Measurements from ENCODE around the gene PPP2R2B. TPM values are rescaled to one million over a fixed set of nuclear protein-coding genes. Genes with fewer than 3 reads are reported as not detected.

PPP2R2B gene
- polyA plus RNA-seq, 1 donor (not counting 4 experiments of a cell fraction or from before 2014, with no cell fraction given) = 0.33 TPM

DNA sequence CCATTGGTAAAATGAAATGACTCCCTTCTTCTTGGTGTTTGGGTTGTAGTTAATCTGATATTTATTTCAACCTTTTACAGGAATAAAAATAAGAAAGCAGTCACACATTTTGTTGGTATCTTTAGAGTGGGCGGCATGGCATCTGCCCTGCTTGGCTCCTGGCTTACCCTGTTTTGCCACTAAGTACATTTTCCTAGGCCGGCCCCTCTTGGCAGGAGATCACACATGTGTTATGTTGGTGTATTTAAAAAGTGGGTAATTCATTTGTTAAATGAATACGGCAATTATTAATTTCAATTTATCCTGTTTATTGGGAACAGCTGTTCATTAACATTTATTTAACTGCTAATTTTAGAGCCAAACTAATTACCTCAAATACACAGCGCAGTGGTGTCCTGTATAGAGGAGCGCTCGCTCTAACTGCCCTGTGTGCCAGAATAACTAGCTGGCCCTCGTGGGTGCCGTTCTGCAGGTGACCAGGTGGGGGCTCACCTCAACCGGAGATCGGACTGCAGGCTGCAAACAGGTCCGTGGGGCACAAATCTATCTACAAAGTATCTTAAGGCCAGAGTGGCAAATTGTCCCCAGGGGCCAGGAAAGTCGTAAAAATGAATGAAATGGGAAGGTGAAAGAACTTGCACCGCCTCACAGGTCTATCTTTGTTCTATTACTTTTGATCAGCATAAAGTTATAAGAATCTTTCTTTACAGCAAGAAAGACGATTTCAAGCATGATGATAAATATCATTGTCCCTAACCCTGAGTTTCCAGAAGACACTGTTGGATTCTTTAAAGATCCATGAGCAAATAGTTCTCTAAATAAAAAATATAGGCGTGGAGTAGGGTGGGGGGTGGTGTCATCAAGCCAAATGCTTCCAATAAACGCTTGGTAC lies 336.4 kb downstream of the PPP2R2B start:
- dilution Hi-C loops (cut with MboI; ENCODE audit: extremely low pct_ligation_motif_present, low sequenced_read_pairs) = loop anchor here (25.0 kb wide), 1 partner anchor 420 kb away; no protein-coding TSS in a partner anchor
- Histone ChIP-seq H3K36me3 (ENCODE audit: control insufficient read depth in 2 of 2, extremely low read depth in 1 of 2, insufficient read depth in 2 of 2, low read length in 2 of 2) (no peaks in the 10 kb centered on the region), H3K9me1 (ENCODE audit: control insufficient read depth, extremely low read depth, insufficient read depth, low read length) (no peaks in the 10 kb centered on the region), H3K4me1 (ENCODE audit: control insufficient read depth, extremely low read depth, insufficient read depth, low read length) (no peaks in the 10 kb centered on the region), H3K27ac (ENCODE audit: control insufficient read depth, insufficient read depth, low read length) (no peak overlapping the region), H3K9ac (ENCODE audit: control insufficient read depth, extremely low read depth, insufficient read depth, low read length) (no peak overlapping the region), H3K4me3 (ENCODE audit: control insufficient read depth in 2 of 3, extremely low read depth in 1 of 3, insufficient read depth in 2 of 3, low read depth in 1 of 3, low read length in 3 of 3) (no peak overlapping the region), H2AFZ (ENCODE audit: control insufficient read depth, low read length) (no peak overlapping the region), H3K79me2 (ENCODE audit: control insufficient read depth, insufficient read depth, low read length) (no peaks in the 10 kb centered on the region), H3K9me3 (ENCODE audit: control insufficient read depth, low read depth, low read length) (no peaks in the 10 kb centered on the region), H3K4me2 (ENCODE audit: control insufficient read depth, extremely low read depth, insufficient read depth, low read depth, low read length) (no peak overlapping the region), H4K20me1 (ENCODE audit: control insufficient read depth, extremely low read depth, insufficient read depth, low read length) (no peaks in the 10 kb centered on the region), H3K27me3 (ENCODE audit: control insufficient read depth, extremely low read depth, insufficient read depth, low read length) (no peaks in the 10 kb centered on the region)
- peak; percentile 90 to 95 (median 92) for TF ChIP-seq CTCF (optimal IDR thresholded peaks at IDR 0.05 in 1 of 3, IDR thresholded peaks at IDR 0.05 in 1 of 3, conservative IDR thresholded peaks at IDR 0.05 in 1 of 3; ENCODE audit: extremely low read depth in 1 of 3, insufficient read depth in 2 of 3, low read length in 3 of 3)
- TF ChIP-seq EZH2 (IDR thresholded peaks at IDR 0.05; ENCODE audit: low read length) = no peak
- FAIRE-seq (peak; percentile 9), DNase-seq (ENCODE audit: low read depth, low spot score) (no peak)

DNA sequence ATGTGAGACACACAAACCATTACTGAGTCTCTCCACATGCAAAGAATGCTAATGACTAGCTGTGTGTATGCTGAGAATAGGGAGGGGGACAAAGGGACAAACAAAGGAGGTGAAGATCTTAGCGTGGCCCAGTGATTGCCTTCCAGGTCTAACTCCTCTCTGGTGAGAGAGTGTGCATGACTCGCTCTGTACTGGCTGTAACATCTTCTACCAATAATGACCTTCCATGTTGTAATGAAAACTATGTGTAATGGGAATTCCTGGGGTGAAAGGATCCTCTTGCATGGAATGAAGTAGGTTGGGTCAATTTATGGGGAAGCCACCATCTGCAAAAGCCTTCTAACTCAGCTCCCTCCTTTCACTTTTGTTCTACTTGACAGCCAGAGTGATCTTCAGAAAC lies 338.1 kb downstream of the PPP2R2B start:
- Histone ChIP-seq H4K20me1 (ENCODE audit: control insufficient read depth, extremely low read depth, insufficient read depth, low read length) (no peaks in the 10 kb centered on the region), H3K9ac (ENCODE audit: control insufficient read depth, extremely low read depth, insufficient read depth, low read length) (no peak overlapping the region), H3K4me1 (ENCODE audit: control insufficient read depth, extremely low read depth, insufficient read depth, low read length) (no peaks in the 10 kb centered on the region), H3K4me3 (ENCODE audit: control insufficient read depth in 2 of 3, extremely low read depth in 1 of 3, insufficient read depth in 2 of 3, low read depth in 1 of 3, low read length in 3 of 3) (no peak overlapping the region), H3K9me1 (ENCODE audit: control insufficient read depth, extremely low read depth, insufficient read depth, low read length) (no peaks in the 10 kb centered on the region), H3K9me3 (ENCODE audit: control insufficient read depth, low read depth, low read length) (no peaks in the 10 kb centered on the region), H3K79me2 (ENCODE audit: control insufficient read depth, insufficient read depth, low read length) (no peaks in the 10 kb centered on the region), H3K4me2 (ENCODE audit: control insufficient read depth, extremely low read depth, insufficient read depth, low read depth, low read length) (no peak overlapping the region), H3K27me3 (ENCODE audit: control insufficient read depth, extremely low read depth, insufficient read depth, low read length) (no peaks in the 10 kb centered on the region), H3K27ac (ENCODE audit: control insufficient read depth, insufficient read depth, low read length) (no peak overlapping the region), H3K36me3 (ENCODE audit: control insufficient read depth in 2 of 2, extremely low read depth in 1 of 2, insufficient read depth in 2 of 2, low read length in 2 of 2) (no peaks in the 10 kb centered on the region), H2AFZ (ENCODE audit: control insufficient read depth, low read length) (no peak overlapping the region)
- no peak for FAIRE-seq
- TF ChIP-seq CTCF (optimal IDR thresholded peaks at IDR 0.05 in 1 of 3, IDR thresholded peaks at IDR 0.05 in 1 of 3, conservative IDR thresholded peaks at IDR 0.05 in 1 of 3; ENCODE audit: extremely low read depth in 1 of 3, insufficient read depth in 2 of 3, low read length in 3 of 3) (no peak), EZH2 (IDR thresholded peaks at IDR 0.05; ENCODE audit: low read length) (no peak)
- no peak for DNase-seq (ENCODE audit: low read depth, low spot score)
- dilution Hi-C loops (cut with MboI; ENCODE audit: extremely low pct_ligation_motif_present, low sequenced_read_pairs) = loop anchor here (25.0 kb wide), 1 partner anchor 422 kb away; no protein-coding TSS in a partner anchor
